ENCODE measurements around the gene ATP9A.
A peak's percentile ranks its signal among the peaks of the same experiment; 100 is the strongest.

The ATP9A gene

DNA sequence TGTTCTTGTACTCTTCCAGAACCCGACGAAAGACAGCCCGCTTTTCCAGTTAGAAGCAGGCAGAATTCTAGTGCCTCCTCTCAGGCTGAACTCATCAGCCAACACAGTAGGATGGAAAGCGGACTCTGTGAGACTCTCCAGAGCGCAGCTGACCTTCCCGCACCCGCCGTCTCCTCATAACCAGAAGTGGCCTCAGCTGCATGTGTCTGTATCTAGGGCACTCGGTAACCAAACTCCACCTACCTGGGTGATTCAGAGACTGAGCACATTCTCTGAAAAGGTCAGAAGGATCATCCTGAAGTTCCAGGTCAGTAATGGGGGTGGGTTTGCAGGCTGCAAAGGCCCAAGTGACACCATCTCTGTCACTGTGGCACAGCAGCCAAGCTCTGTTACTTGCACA lies 158.9 kb downstream of the ATP9A start:
- Mint-ChIP-seq H3K4me3 (no peak overlapping the region), H3K4me1 (no peaks in the 10 kb centered on the region), H3K9me3 (no peaks in the 10 kb centered on the region), H3K36me3 (no peaks in the 10 kb centered on the region), H3K27me3 (peaks cover 30 to 38% of the 10 kb centered on the region in 2 donors), H3K27ac (no peak overlapping the region)
- DNase-seq (no peak), ATAC-seq (replicated peaks) (no peak)

DNA sequence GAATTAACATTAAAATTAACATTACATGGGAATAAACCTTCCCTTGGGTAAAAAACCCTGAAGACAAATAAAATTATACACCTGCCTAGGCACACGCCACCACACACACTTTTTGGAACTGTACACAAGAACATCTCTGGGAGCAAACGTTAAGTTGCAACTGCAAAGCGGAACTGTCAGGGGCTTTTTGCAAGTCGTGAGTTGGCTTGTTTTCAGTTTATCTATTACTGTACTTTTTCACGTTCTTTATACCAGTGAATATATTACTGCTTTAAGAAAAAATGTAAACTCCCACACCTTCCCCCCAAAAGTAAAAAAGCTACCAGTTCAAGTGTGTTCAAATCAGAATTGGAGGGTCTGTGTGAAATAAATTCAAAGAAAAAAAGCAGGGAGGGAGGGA lies 160.1 kb downstream of the ATP9A start:
- H3K4me3 Mint-ChIP-seq = no peak overlapping the region
- DNase-seq (no peak), ATAC-seq (replicated peaks) (no peak)
- H3K9me3 Mint-ChIP-seq = no peaks in the 10 kb centered on the region
- no peaks in the 10 kb centered on the region for H3K36me3 Mint-ChIP-seq
- H3K27me3 Mint-ChIP-seq = peaks cover 28 to 41% of the 10 kb centered on the region in 2 donors
- H3K4me1 Mint-ChIP-seq = no peaks in the 10 kb centered on the region
- H3K27ac Mint-ChIP-seq = no peak overlapping the region

DNA sequence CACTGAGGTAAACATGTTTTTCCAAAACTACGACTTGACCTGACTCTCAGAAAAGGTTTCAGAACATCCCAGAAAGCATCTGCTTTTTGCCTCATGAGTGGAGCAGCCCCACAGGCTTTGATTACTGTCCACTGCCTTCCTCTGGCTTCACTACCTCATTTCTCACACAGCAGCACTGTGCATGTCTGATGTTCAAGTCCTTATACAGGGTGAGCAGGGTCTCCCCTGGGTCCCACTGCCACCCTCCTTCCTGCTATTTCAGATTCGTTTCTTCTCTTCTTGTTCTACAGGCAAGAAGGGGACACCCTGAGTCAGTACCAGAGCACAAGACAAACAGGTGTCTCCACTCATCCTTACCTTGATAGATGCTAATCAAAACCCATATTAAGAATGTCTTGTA lies 161.0 kb downstream of the ATP9A start:
- H3K9me3 Mint-ChIP-seq = no peaks in the 10 kb centered on the region
- ATAC-seq (replicated peaks) (no peak), DNase-seq (no peak)
- peaks cover 21 to 41% of the 10 kb centered on the region in 2 donors for H3K27me3 Mint-ChIP-seq
- no peaks in the 10 kb centered on the region for H3K36me3 Mint-ChIP-seq
- H3K4me1 Mint-ChIP-seq = no peaks in the 10 kb centered on the region
- no peak overlapping the region for H3K27ac Mint-ChIP-seq
- H3K4me3 Mint-ChIP-seq = no peak overlapping the region

DNA sequence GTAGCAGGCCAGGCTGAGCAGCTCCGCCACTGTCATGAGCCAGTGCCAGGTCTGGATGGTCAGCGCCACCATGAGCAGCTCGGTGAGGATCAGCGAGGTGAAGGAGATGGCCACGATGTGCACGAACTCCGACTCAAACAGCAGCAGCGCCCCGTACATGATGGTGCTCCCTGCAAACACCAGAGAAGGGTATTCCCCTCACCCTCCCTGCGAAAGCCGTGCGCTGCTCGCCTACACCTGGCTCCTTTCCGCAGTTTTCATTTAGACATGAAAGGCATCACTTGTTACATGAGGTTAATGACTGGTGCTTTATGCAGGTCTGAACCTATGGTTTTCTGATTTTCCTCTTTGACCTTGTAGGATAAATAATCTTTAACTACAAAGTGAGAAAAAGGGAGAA lies 163.3 kb downstream of the ATP9A start:
- H3K4me3 Mint-ChIP-seq = no peak overlapping the region
- DNase-seq (no peak), ATAC-seq (replicated peaks) (no peak)
- H3K36me3 Mint-ChIP-seq = no peaks in the 10 kb centered on the region
- no peaks in the 10 kb centered on the region for H3K4me1 Mint-ChIP-seq
- H3K27me3 Mint-ChIP-seq = peaks cover 16 to 55% of the 10 kb centered on the region in 2 donors
- no peak overlapping the region for H3K27ac Mint-ChIP-seq
- H3K9me3 Mint-ChIP-seq = no peaks in the 10 kb centered on the region

DNA sequence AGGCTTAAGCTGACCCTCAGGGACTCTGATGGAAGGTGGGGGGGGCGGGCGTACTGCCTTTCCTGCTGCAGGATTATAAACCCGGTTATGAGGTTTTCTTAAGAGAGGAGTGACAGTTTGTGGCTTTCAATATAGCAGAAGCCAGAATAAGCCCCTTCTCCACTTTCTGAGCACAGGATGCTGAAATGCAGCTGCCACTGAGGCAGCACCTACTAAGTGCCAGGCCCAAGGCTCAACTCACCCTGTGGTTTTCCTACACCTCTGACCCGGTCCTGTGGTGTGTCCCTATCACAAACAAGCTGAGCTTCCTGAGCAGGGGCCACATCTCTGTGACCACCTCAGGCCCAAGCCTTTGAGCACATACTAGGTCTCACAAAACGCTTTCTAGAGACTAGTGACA lies 166.1 kb downstream of the ATP9A start:
- no peak for DNase-seq
- H3K4me1 Mint-ChIP-seq = peaks cover 0 to 2% of the 10 kb centered on the region in 2 donors
- no peaks in the 10 kb centered on the region for H3K36me3 Mint-ChIP-seq
- no peak for ATAC-seq (replicated peaks)
- H3K27me3 Mint-ChIP-seq = peaks cover 16 to 56% of the 10 kb centered on the region in 2 donors
- H3K9me3 Mint-ChIP-seq = no peaks in the 10 kb centered on the region
- no peak overlapping the region for H3K4me3 Mint-ChIP-seq
- no peak overlapping the region for H3K27ac Mint-ChIP-seq

DNA sequence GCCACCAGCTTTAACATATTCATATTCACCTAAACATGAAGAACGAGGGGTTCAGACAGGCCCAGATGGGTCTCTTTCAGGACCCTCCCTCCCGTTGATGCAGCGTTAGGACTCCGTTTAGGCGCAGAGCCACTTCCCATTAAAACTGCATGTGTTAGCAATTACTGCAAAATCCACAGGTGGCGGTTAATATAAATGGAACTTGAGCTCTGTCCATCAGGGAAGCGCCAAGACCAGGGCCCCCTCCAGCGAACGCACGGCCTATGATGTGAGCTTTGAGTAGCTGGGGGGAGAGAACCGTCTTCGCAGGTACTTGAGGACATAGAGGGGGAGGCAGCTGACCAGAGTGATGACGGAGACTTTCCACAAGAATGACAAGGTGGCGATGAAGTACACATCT lies 167.2 kb downstream of the ATP9A start:
- H3K27ac Mint-ChIP-seq = no peak overlapping the region
- ATAC-seq (replicated peaks) (no peak), DNase-seq (no peak)
- H3K27me3 Mint-ChIP-seq = peaks cover 24 to 65% of the 10 kb centered on the region in 2 donors
- no peaks in the 10 kb centered on the region for H3K36me3 Mint-ChIP-seq
- peaks cover 3 to 4% of the 10 kb centered on the region in 2 donors for H3K4me1 Mint-ChIP-seq
- no peak overlapping the region for H3K4me3 Mint-ChIP-seq
- H3K9me3 Mint-ChIP-seq = no peaks in the 10 kb centered on the region

DNA sequence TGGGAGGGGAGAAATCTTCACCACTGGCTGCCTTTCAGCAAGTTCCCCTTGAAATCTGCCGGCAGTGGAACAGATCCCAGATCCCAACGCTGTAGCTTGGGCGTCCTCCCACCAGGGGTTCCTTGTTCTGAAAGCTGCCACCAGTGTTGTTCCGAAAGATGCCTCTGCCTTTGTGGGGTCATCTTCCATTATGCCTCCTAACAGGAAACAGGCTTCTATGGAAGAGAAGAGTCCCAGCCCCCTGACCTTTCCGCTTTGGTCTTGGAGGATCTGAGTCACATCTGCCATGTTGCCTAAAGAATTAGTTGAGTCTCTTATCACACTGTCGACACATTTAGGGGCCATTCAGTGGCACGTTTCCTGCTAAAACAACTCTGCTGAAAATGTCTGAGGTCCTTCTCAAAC lies 168.2 kb downstream of the ATP9A start:
- peaks cover 27 to 65% of the 10 kb centered on the region in 2 donors for H3K27me3 Mint-ChIP-seq
- no peaks in the 10 kb centered on the region for H3K36me3 Mint-ChIP-seq

DNA sequence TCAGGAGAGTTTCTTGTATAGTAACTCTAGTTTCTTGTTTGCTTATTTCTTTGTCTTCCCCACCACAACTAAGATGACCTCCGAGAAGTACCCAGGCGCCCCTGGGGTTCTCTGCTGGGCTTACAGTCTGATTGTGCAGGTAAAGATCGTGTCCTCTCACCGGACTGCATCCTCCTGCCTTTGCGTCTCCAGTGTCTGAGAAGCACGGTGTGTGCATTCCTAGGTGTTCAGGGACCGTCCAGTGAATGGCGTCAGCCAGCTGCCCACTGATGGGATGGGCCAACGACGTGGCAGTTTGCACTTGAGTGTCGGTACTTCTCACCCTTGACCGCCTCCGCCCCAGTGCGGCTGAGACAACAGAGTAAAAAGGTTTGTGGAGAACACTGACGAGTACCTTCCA lies 169.6 kb downstream of the ATP9A start:
- DNase-seq (no peak), ATAC-seq (replicated peaks) (no peak)
- Mint-ChIP-seq H3K4me3 (no peak overlapping the region), H3K9me3 (no peaks in the 10 kb centered on the region), H3K36me3 (no peaks in the 10 kb centered on the region), H3K27me3 (peaks cover 29 to 55% of the 10 kb centered on the region in 2 donors), H3K4me1 (peaks cover 9 to 19% of the 10 kb centered on the region in 2 donors), H3K27ac (no peak overlapping the region)

More for the DNA sequence above, 168.2 kb downstream of the ATP9A start:
- no peak for ATAC-seq (replicated peaks)
- H3K4me3 Mint-ChIP-seq = no peak overlapping the region
- peaks cover 9 to 10% of the 10 kb centered on the region in 2 donors for H3K4me1 Mint-ChIP-seq
- no peak for DNase-seq
- no peaks in the 10 kb centered on the region for H3K9me3 Mint-ChIP-seq
- no peak overlapping the region for H3K27ac Mint-ChIP-seq

DNA sequence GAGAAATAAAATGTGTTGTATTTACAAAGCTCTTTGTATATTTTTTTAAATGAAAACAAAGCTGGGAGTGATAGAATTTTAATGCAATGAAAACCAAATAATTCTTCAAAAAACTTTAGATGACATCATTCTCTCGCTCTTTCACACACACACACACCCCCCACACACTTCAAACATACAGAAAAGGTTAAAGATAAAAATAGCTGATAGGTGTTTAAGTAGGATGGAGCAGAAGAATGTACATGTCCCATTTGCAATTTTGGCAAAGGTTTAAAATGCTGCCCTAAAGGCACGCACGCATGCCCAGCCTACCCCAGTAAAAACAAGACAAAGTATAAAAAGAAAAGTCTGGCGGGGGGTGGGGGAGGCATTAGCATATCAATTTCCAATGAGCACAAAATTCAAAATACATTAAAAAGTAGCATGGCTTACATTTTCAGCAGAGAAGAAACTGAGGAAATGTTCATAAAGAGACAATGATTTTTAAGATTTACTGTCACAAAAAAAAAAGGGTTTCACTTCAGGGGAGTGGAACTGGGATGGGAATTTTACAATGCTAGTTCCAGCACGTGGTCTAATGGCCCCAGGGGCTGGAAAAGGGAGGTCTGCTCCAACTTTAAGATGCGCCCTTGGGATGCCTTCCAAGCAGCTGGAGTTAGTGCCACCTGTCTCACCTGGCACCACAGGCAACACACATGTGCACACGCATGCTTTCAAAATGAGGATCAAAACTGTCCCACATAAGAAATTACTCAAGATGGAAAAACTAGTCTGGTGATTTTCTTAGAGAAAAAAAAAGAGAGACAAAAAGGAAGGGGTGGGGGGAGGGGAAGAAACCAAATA lies 170.6 kb downstream of the ATP9A start:
- ATAC-seq (replicated peaks) (no peak), DNase-seq (no peak)
- Mint-ChIP-seq H3K36me3 (no peaks in the 10 kb centered on the region), H3K9me3 (peaks cover 0 to 1% of the 10 kb centered on the region in 2 donors), H3K27me3 (peaks cover 27 to 59% of the 10 kb centered on the region in 2 donors), H3K4me3 (no peak overlapping the region), H3K27ac (no peak overlapping the region), H3K4me1 (peaks cover 9 to 19% of the 10 kb centered on the region in 2 donors)

DNA sequence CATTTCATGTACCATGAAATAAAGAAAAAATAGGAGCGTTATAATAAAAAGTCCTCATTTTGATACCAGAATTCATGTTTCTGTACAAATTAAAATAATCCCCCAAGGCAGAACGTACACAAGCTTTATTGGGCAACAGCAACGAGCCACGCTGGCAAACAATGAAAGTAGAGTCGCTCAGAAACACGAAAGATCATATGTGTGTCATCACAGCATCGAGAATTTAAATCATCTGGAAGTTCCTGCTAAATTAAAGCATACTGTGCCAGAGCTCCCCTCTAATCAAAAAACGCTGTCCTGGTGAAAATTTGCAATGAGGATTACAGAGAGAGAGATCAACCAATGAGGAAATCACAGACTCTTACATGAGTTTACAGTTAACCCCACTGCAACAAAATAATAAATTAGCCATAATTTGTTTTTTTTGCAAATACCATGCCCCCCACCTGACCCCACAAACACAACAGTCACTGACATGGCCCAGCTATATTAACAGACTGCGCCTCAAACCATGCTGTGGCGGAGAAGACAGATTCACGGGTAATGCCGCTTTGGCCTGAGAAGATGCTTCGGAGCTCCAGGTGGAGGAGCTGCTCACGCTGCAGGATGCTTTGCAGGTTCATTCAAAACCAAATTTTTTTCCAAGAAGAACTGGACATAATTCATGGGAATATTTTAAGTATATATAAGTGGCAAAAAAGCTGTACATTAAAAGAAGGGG lies 171.4 kb downstream of the ATP9A start:
- no peak overlapping the region for H3K27ac Mint-ChIP-seq
- no peaks in the 10 kb centered on the region for H3K36me3 Mint-ChIP-seq
- no peak for ATAC-seq (replicated peaks)
- H3K27me3 Mint-ChIP-seq = peaks cover 27 to 59% of the 10 kb centered on the region in 2 donors
- H3K9me3 Mint-ChIP-seq = peaks cover 0 to 1% of the 10 kb centered on the region in 2 donors
- peaks cover 9 to 19% of the 10 kb centered on the region in 2 donors for H3K4me1 Mint-ChIP-seq
- DNase-seq = no peak
- H3K4me3 Mint-ChIP-seq = no peak overlapping the region

DNA sequence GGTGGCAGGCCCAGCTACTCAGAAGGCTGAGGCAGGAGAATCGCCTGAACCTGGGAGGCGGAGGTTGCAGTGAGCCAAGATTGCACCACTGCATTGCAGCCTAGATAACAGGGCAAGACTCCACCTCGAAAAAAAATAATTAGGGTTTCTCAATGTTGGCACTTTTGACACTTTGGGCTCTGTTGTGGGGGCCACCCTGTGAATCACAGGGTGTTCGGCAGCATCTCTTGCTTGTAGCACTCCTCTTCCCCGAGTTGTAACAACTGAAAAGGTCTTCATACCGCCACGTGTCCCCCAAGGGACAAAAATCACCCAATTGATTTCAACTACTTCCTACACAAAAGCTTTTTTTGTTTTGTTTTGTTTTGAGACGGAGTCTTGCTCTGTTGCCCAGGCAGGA lies 172.4 kb downstream of the ATP9A start:
- Mint-ChIP-seq H3K27me3 (peaks cover 27 to 50% of the 10 kb centered on the region in 2 donors), H3K4me1 (peaks cover 9 to 19% of the 10 kb centered on the region in 2 donors), H3K4me3 (peak overlapping the region in 1 of 2 donors; percentile 14), H3K36me3 (no peaks in the 10 kb centered on the region), H3K9me3 (peaks cover 0 to 1% of the 10 kb centered on the region in 2 donors), H3K27ac (no peak overlapping the region)
- ATAC-seq (replicated peaks) = peak; percentile 31 to 51
- peak; percentile 5 for DNase-seq

DNA sequence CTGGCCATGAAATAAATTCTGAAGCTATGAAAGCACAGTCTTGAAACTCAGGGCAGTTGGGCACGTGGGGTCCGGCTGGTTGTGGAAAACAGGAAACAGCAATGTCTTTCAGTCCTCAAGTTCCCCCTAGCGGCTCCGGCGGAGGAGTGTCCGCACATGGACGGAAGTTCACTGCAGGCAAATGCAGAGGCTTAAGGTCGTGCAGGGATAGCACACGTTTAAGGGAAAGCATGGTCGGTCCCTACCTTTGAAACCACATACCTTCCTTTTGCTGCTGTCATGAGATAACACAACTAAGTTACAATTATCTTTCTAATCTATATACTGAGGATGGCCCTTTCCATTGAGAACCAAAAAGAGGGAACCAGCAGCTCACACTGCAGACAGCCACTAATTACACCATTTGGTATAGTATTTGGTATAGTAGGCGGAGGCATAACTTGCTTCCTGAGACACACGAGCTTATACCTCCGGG lies 173.1 kb downstream of the ATP9A start:
- H3K27me3 Mint-ChIP-seq = peaks cover 26 to 43% of the 10 kb centered on the region in 2 donors
- peak overlapping the region in 1 of 2 donors; percentile 53 for H3K4me3 Mint-ChIP-seq
- H3K27ac Mint-ChIP-seq = no peak overlapping the region
- no peaks in the 10 kb centered on the region for H3K36me3 Mint-ChIP-seq
- ATAC-seq (replicated peaks) (peak; percentile 97), DNase-seq (peak; percentile 73)
- H3K9me3 Mint-ChIP-seq = peaks cover 0 to 1% of the 10 kb centered on the region in 2 donors
- H3K4me1 Mint-ChIP-seq = peaks cover 9 to 19% of the 10 kb centered on the region in 2 donors

DNA sequence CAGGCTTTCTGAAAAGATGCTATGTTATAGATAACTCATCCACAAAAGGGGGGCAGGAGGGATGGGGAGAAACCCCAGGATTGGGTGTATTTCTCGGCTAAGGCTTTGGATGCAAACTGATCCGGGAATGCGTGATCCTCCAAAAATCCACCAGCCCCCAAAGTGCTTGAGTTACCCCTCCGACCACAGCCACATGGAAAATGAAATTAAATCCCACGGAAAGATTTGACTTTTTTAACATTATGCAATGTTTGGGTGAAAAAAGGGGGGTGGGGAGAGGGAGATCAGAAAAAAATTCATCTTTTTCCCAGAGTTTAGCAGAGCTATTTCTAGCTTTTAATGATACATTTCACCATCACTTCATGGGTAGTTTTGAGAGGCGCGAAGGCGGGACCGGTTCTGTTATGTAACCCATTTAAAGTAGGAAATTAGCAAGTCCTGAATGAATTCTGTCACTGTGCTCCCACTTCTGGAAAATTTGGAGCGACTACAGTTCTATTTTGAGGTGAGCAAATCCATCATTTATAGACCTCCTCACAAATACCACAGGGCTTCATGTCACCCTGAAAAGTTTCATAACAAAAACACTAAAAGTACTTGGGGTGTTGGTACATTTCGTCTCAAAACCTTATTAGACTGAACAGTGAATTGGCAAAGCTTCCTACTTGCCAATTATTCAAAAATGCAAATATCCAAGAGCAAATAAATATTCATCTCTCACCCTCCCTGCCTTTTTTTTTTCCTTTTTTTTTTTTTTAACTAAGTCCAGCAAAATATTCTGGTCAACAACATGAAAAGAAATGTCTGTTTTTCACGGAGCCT lies 173.7 kb downstream of the ATP9A start:
- H3K4me1 Mint-ChIP-seq = peaks cover 9 to 19% of the 10 kb centered on the region in 2 donors

DNA sequence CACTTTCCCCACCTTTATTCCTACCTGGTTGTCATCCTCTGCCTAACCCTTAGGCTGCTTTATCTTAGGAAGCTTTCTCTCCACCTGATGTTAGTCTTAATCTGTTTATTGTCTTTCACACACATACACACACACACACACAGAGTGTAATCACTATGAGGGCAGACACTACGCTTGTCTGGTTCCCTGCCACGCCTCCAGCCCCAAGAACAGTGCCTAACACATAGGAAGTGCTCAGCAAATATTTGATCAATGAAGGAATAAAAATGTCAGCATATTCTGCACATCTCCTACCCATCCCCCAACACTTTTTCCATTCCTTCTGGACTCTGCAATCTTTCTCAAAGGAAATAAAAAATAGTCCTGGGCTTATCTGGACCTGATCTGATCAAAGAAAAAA lies 174.6 kb downstream of the ATP9A start:
- no peaks in the 10 kb centered on the region for H3K36me3 Mint-ChIP-seq
- DNase-seq = no peak
- peaks cover 0 to 1% of the 10 kb centered on the region in 2 donors for H3K9me3 Mint-ChIP-seq
- peaks cover 20 to 28% of the 10 kb centered on the region in 2 donors for H3K27me3 Mint-ChIP-seq
- no peak for ATAC-seq (replicated peaks)
- no peak overlapping the region for H3K4me3 Mint-ChIP-seq
- peaks cover 9 to 19% of the 10 kb centered on the region in 2 donors for H3K4me1 Mint-ChIP-seq
- no peak overlapping the region for H3K27ac Mint-ChIP-seq

More for the DNA sequence above, 173.7 kb downstream of the ATP9A start:
- Mint-ChIP-seq H3K9me3 (peaks cover 0 to 1% of the 10 kb centered on the region in 2 donors), H3K4me3 (peak overlapping the region in 1 of 2 donors; percentile 53), H3K27me3 (peaks cover 20 to 37% of the 10 kb centered on the region in 2 donors), H3K27ac (no peak overlapping the region), H3K36me3 (no peaks in the 10 kb centered on the region)
- DNase-seq (no peak), ATAC-seq (replicated peaks) (no peak)

Data from stimulated activated naive B cell treated with anti-CD40 and anti-IgM and Interleukin-4, amounts not matched to agents 10 μg/mL and 1 μg/mL and 100 μg/mL, for 72 hours (primary cell).